ENCODE data around the gene PVALB. TPM values are rescaled to one million over a fixed set of nuclear protein-coding genes. Genes with fewer than 3 reads are reported as not detected.

The PVALB gene
- total and polyA plus RNA-seq, 2 donors (not counting 1 experiment from before 2014, with no cell fraction given): not detected

Other genes with a start within 250 kb of the PVALB start
- gene CACNG2, start 113.3 kb downstream of the PVALB start, total RNA-seq: not detected in 2 replicates
- gene CACNG2, start 113.3 kb downstream of the PVALB start, polyA plus RNA-seq: not detected in 2 replicates
- gene IFT27, start 40.9 kb downstream of the PVALB start, total RNA-seq: 40.3 and 42.8 TPM in 2 replicates
- gene IFT27, start 40.9 kb downstream of the PVALB start, polyA plus RNA-seq: 17.1 and 21.5 TPM in 2 replicates
- gene NCF4, start 44.0 kb upstream of the PVALB start, total RNA-seq: 117 and 118 TPM in 2 replicates
- 132 and 175 TPM in 2 replicates for gene NCF4, start 44.0 kb upstream of the PVALB start, polyA plus RNA-seq
- gene CSF2RB, start 96.6 kb upstream of the PVALB start, total RNA-seq: 39.7 and 41.2 TPM in 2 replicates
- 22.0 and 30.4 TPM in 2 replicates for gene CSF2RB, start 96.6 kb upstream of the PVALB start, polyA plus RNA-seq
- 5.9 and 6.2 TPM in 2 replicates for gene TST, start 202.4 kb upstream of the PVALB start, total RNA-seq
- 1.4 TPM in 2 replicates for gene TST, start 202.4 kb upstream of the PVALB start, polyA plus RNA-seq
- 17.7 and 19.5 TPM in 2 replicates for gene MPST, start 202.7 kb upstream of the PVALB start, total RNA-seq
- gene MPST, start 202.7 kb upstream of the PVALB start, polyA plus RNA-seq: 11.2 and 13.7 TPM in 2 replicates
- gene KCTD17, start 234.7 kb upstream of the PVALB start, total RNA-seq: 40.0 and 41.3 TPM in 2 replicates
- gene KCTD17, start 234.7 kb upstream of the PVALB start, polyA plus RNA-seq: 19.9 and 29.0 TPM in 2 replicates